Right lobe of liver (tissue), 4 donors: Measurements from ENCODE around the gene PTBP3.

Source experiments
- CTCF ChIP-seq, 4 donors: fragments of 200-600 bp in 3 of 4; fragments of 450-650 bp in 1 of 4; IDR thresholded peaks; one replicate each; pipeline versions ENCODE4 v1.5.1 to v1.8.0; 2016 to 2022; ENCODE audit warnings: antibody characterized with exemption in 4 of 4, mild to moderate bottlenecking in 2 of 4
- POLR2A ChIP-seq: fragments of 450-650 bp; IDR thresholded peaks from one replicate; pipeline ENCODE4 v1.6.1; 2017; ENCODE audit warnings: antibody characterized with exemption, mild to moderate bottlenecking
- donor health status: DM: no; HTN: no; CAD: no.
- donor health status: DM: no; HTN: no; CAD: no.
- donor health status: DM: no; HTN: yes; CAD: no.

- no peak for TF ChIP-seq POLR2A
- no peak for TF ChIP-seq CTCF (IDR thresholded peaks at IDR 0.05)
Observed at GRCh38 chr9:112274600-112274999, 58.8 kb downstream of the PTBP3 start.
